Measurements from ENCODE around the gene PCYT2. TPM values are rescaled to one million over a fixed set of nuclear protein-coding genes. Genes with fewer than 3 reads are reported as not detected.
"Not testable (repeated sequence)": the region's sequence is repeated elsewhere in the genome, so short reads cannot be mapped to it uniquely, and the experiment has no call there.

PCYT2 gene
- 28.9 TPM for total RNA-seq

DNA sequence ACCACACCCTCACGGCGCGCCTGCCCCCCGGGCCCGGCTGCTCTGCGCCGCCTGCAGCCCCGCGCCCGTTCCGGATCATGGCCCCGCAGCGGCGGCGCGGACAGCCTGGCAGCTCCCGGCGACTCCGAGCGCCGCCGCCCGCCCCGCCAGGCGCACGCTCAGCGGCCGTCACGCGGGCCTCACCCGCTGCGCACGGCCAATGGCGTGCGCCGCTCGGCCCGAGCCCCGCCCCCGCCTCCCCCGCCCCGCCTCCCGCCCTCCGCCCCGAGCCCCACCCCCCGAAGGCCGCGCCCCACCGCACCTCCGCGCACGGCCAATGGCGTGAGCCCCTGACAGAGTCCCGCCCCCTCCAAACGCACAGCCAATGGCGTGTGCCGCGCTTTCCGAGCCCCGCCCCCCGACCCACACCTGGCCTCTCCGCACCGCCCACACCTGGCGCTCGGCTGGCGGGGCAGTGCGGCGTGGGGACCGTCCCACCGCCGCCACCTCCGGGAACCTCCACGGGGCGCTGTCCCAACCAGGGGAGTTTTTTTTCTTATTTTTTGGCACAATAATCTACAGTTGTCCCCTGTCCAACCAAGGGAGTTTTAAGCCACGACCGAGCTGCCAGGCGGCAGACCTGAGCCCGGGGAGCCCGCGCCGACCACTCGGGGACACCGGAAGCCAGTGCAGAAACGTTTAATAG lies at the start of gene PCYT2:
PCYT2 (minus strand) TSS at position 123 of the 685 bp plus-strand sequence; CDS start at position 79, 44 bp downstream.
- FAIRE-seq = no peak
- peak; percentile 100 for DNase-seq (ENCODE audit: low spot score in 2 of 2)

GRCh38 chr17:81960130-81960958 lies 49.1 kb upstream of the PCYT2 start:
- FAIRE-seq (no peak), DNase-seq (ENCODE audit: low spot score in 2 of 2) (no peak)

DNA sequence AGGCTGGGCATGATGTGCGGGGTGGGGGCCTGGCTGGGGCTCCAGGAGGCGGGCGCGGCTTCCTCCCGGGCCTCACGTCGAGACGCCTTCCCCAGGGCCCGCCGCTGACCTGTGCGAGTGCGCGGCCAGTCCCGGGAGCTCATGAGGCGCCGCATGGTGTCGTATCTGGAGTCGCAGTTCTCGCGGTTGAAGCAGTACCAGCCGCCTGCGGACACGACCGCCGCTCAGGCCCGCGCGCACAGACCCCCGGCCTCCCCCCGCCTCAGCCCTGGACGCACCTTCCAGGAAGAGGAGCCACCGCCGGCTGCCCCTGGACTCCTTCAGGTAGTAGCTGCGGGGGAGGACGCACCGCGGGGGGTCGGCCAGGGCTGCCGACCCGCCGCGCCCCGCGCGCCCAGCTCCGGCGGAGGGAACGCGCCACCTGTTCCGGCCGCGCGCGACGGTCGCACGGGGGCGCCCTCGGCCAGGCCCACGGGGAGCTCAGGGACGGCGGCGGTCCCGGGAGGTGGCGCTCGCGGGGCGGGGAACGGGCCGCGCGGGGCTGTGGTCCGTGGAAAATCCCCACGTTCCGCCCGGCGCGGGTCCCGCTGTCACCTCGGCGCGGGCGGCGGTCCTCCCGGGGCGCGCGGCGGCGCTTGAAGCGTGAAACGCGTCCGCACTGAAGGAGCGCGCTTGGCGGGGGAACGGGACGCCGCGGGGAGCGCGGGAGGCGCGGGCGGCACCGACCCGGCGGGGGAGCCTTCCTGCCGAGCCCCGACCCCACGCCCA lies 48.3 kb upstream of the PCYT2 start:
- DNase-seq (ENCODE audit: low spot score in 2 of 2) (peak; percentile 91 to 94), FAIRE-seq (no peak)

DNA sequence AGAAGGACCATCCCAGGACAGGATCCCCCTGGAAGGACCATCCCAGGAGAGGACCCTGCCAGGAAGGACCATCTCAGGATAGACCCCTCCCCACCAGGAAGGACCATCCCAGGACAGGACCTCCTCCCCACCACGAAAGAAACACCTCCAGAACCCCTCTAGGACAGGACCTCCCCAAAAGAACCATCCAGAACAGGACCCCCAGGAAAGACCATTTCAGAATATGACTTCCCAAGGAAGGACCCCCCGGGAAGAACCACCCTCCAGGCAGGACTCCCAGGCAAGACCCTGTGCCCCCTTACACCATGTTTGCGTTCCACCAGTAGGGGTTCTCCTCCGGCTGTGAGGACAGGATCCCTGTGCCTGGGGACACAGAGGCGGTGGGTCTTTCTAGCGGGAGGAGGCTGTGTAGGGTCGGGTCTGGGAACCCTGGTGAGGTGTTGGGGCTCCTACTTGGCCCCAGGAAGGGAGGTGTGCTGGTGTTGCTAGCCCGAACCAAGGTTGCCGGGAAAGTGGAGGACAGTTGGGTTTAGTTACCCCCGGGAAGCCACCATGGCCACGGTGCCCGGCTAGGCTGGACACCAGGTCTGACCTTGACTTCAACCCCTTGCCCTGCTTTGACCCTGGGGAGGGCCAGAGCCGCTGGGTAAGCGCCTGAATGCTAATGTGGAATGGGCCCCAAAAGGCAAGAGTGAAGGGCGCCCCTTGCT lies 47.6 kb upstream of the PCYT2 start:
- FAIRE-seq (no peak), DNase-seq (ENCODE audit: low spot score in 2 of 2) (no peak)

- FAIRE-seq = no peak
- no peak for DNase-seq (ENCODE audit: low spot score in 2 of 2)
Observed at GRCh38 chr17:81957691-81958432, 46.7 kb upstream of the PCYT2 start.

DNA sequence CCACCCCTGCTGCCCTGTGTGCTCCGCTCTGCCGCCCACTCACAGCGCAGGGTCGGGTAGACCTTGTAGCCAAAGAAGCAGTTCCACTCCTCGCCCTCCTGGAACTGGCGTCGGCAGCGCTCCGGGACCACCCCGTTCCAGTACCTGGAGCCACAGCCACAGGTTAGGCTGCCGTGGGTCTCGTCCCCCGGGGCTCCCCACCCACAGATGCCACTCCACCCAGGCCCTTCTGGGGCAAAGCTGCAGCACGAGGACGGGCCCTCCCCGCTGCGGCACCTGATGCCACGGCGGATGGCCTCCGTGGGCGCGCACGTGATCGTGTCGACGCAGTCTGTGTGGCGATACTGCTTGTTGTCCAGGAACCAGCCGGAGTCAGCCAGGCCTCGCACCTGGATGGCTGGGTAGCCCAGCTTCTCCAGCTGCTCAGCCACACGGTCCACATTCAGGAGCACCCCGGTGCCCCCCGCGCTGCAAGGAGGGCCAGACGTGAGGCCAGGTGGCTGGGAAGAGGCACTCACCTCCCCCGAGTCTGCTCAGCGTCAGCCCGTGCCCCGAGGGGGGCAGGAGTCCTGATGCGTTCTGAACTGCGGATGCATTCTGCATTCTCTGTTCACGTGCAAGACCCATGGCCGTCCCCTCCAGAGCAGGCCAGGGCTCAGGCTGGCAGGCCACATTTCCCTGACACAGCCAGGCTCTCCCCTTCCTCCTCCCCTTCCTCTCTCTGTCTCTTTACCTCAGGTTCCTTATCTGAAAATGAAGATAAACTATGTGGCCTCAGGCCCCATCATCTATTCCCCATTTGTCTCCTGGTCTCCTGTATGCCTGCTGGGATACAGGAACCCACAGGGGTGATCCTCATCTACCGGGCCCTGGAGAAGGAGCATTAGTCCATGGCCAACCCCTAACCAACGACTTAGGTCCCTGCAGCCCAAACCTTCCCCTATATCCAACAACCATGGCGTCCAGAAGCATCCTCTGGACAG lies 45.7 kb upstream of the PCYT2 start:
- DNase-seq (ENCODE audit: low spot score in 2 of 2) (no peak), FAIRE-seq (no peak)

DNA sequence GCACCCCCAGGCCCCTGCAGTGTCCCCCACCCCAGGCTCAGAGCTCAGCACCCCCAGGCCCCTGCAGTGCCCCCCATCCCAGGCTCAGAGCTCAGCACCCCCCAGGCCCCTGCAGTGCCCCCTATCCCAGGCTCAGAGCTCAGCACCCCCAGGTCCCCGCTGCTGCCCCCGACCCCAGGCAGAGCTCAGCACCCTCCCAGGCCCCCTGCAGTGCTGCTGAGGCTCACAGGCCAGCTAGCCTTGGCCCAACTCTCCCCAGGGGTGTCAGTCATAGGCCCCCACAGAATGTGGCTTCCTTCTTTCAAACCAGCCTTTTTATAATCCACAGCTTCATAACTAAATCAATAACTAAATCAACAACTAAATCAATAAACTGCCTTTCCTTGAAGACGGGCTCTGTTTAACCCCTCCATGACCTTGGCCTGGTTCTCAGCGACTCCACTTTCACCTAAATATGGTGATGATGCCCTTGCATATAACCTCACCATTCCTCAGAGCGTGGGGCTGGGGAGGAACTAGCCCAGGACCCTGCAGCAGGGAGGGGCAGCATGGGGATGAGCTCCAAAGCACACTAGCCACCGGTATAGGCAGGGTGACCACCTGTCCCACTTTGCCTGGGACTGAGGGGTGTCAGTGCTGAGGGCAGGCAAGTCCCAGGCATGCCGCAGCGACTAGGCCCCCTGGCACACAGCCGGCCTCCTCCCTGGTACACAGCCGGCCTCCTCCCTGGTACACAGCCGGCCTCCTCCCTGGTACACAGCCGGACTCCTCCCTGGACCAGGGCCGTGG lies 44.8 kb upstream of the PCYT2 start:
- DNase-seq (ENCODE audit: low spot score in 2 of 2) (no peak), FAIRE-seq (no peak)

GRCh38 chr17:81955058-81955681 lies 44.0 kb upstream of the PCYT2 start:
- no peak for FAIRE-seq
- no peak for DNase-seq (ENCODE audit: low spot score in 2 of 2)

DNA sequence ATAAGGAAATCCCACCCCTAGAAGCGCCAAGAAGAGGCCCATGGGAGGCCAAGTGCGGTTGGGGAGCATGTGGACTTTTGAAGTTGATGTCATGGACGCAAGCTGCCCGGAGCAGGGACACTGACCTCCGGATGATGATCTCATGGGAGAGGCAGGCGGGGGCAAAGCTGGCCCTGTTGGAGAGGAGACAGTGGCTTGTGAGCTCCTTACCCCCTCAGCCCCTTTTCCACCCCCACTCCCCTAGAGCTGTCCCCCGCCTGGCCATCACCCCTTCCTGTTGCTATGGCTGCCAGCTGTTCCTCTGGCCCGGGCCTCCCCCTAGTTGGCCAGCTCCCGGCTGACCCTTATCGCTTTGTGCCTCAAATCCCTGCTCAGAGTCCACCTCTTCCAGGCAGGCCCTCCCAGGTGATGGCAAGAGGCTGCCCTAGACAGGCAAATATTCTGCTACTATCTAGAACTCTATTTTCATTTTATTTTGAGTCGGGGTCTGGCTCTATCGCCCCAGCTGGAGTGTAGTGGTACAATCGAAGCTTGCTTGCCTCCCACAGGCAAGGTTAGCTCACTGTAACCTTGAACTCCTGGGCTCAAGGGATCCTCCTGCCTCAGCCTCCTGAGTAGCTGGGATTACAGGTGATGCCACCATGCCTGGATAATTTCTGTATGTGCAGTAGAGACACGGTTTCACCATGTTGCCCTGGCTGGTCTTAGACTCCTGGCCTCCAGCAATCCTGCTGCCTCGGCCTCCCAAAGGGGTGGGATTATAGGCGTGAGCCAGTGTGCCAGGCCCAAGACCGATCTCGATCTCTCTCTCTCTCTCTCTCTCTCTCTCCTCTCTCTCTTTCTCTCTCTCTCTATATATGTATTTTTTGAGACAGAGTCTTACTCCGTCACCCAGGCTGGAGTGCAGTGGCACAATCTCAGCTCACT lies 43.2 kb upstream of the PCYT2 start:
- no peak for DNase-seq (ENCODE audit: low spot score in 2 of 2)
- FAIRE-seq = no peak

GRCh38 chr17:81953443-81953842 lies 42.2 kb upstream of the PCYT2 start:
- FAIRE-seq; DNase-seq (ENCODE audit: low spot score in 2 of 2): not testable (repeated sequence)

GRCh38 chr17:81952792-81953228 lies 41.6 kb upstream of the PCYT2 start:
- DNase-seq (ENCODE audit: low spot score in 2 of 2) (no peak), FAIRE-seq (no peak)

DNA sequence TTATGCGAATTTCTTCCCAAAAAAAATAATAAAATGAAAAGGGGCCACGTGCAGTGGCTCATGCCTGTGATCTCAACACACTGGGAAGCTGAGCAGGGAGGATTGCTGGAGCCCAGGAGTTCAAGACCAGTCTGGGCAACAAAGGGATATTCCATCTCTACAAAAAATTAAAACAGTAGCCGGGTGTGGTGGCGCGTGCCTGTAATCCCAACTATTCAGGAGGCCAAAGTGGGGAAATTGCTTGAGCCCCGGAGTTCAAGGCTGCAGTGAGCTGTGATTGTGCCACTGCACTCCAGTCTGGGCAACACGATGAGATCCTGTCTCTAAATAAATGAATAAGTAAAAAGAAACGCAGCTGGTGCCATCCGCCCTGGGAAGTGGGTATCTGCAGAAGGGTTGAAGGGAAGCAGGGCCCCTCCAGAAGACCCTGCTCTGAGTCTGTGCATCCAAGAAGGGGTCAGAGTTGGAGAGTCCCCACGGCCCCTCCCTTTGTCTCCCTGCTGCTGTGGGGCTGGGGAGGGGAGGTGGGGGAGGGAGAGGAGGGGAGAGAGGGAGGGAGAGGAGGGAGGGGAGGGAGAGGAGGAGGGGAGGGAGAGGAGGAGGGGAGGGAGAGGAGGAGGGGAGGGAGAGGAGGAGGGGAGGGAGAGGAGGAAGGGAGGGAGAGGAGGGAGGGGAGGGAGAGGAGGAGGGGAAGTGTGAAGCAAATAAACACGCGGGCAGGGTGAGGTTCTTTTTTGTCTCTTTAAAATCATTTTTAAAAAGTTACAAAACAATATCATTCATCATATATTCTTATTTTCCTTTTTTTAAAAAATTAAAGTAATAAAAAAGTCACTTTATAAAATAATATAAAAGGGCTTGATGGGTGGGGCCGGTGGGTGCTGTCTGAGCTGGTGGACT lies 40.8 kb upstream of the PCYT2 start:
- DNase-seq (ENCODE audit: low spot score in 2 of 2) (no peak), FAIRE-seq (no peak)

DNA sequence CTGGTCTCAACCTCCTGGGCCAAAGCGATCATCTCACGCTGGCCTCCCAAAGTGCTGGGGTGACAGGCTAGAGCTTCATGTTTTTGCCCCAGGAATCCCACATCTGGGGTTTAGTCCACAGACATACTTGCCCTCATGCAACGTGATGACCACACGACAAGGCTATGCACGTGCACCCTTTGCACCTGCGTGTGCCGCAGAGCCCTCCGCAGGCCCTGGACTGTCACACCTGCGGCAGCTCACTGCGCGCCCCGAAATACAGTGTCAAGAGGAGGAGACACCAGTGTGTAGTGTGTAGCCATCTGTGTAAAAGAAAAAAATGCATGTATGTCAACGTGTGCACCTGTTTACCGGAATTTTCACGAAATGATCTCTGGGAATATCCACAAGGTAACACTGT lies 39.3 kb upstream of the PCYT2 start:
- FAIRE-seq (no peak), DNase-seq (ENCODE audit: low spot score in 2 of 2) (no peak)

GRCh38 chr17:81948635-81949378 lies 37.6 kb upstream of the PCYT2 start:
- DNase-seq (ENCODE audit: low spot score in 2 of 2) (no peak), FAIRE-seq (no peak)

Measured in frontal cortex (tissue), 4 donors.